DND-41 (cell line): ENCODE measurements around the gene OR1M1.

Source experiments
- ATAC-seq: fragments of 200-7000 bp; cut with Tn5 transposase; 3 replicates; pipeline ENCODE4 v1.9.1; 2021; ENCODE audit warnings: low read depth; ENCODE audit not compliant: insufficient read depth
- DNase-seq: peaks from one replicate; pipeline ENCODE4 v3.0.0-alpha.2; 2020
- H2AFZ ChIP-seq: 2 replicates; pipeline ENCODE4 v1.6.0; 2012; ENCODE audit warnings: low read depth, low read length
- H3K27ac ChIP-seq: 2 replicates; pipeline ENCODE4 v1.5.1; 2012; ENCODE audit warnings: low read length, inconsistent platforms
- H3K27me3 ChIP-seq: fragments of 200-600 bp; sonication (generic); 2 replicates; pipeline ENCODE4 v1.6.0; 2012; ENCODE audit warnings: low read length, mild to moderate bottlenecking, inconsistent platforms; ENCODE audit not compliant: insufficient read depth, poor library complexity
- H3K36me3 ChIP-seq: 2 replicates; pipeline ENCODE4 v1.5.1; 2012; ENCODE audit warnings: low read length, inconsistent platforms; ENCODE audit not compliant: insufficient read depth
- H3K4me1 ChIP-seq: 2 replicates; pipeline ENCODE4 v1.5.1; 2012; ENCODE audit warnings: mild to moderate bottlenecking, low read length; ENCODE audit not compliant: insufficient read depth
- H3K4me2 ChIP-seq: 2 replicates; pipeline ENCODE4 v1.6.0; 2012; ENCODE audit warnings: mild to moderate bottlenecking, moderate library complexity, low read length, inconsistent platforms; ENCODE audit not compliant: insufficient read depth
- H3K4me3 ChIP-seq, 2 experiments: fragments of 200-600 bp in 1 of 2; shearing (Covaris generic) in 1 of 2; 2 replicates each; pipeline ENCODE4 v1.5.1; 2012 to 2016; ENCODE audit warnings: inconsistent platforms in 2 of 2, low read length in 2 of 2, mild to moderate bottlenecking in 2 of 2, low read depth in 1 of 2, moderate library complexity in 1 of 2
- H3K79me2 ChIP-seq: 2 replicates; pipeline ENCODE4 v1.6.0; 2012; ENCODE audit warnings: low read length, inconsistent platforms; ENCODE audit not compliant: insufficient read depth
- H3K9ac ChIP-seq: 2 replicates; pipeline ENCODE4 v1.6.0; 2012; ENCODE audit warnings: low read depth, mild to moderate bottlenecking, inconsistent platforms, low read length, moderate library complexity
- H3K9me3 ChIP-seq: 2 replicates; pipeline ENCODE4 v1.5.1; 2012; ENCODE audit warnings: low read length, moderate library complexity, mild to moderate bottlenecking, inconsistent platforms; ENCODE audit not compliant: insufficient read depth, severe bottlenecking
- H4K20me1 ChIP-seq: 2 replicates; pipeline ENCODE4 v1.6.0; 2012; ENCODE audit warnings: low read length; ENCODE audit not compliant: insufficient read depth
- EZH2 ChIP-seq: IDR thresholded peaks from 3 replicates; pipeline ENCODE4 v1.6.1; 2012; ENCODE audit warnings: borderline replicate concordance, low read depth, mild to moderate bottlenecking, moderate library complexity, low read length, inconsistent platforms; ENCODE audit not compliant: severe bottlenecking
- TF ChIP-seq, protein P1 (sequence below): IDR thresholded peaks from 2 replicates; pipeline ENCODE4 v1.5.1; 2012; ENCODE audit warnings: borderline replicate concordance, low read length, moderate library complexity, mild to moderate bottlenecking; ENCODE audit not compliant: poor library complexity, severe bottlenecking; ENCODE audit errors: extremely low read depth

Gene OR1M1

DNA sequence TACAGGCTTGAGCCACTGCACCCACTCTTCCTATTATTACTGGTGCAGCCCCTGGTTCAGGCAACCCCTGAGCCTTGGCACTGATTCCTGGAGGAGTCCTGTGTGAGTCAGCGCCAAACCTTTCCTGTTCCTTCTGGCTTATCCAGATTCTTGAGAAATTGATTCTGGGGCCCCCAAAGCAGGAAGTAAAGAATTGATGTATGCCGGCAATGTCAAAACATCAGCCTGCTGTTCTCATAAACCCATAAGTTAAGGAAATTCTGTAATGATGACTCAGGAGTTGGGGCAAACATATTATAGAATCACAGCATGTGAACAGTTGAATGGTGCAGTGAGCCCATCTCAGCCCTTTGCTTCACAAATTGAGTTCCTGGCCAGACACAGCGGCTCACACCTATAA lies 41.3 kb downstream of the OR1M1 start:
- H3K4me2 ChIP-seq = no peak overlapping the region
- H2AFZ ChIP-seq = no peak overlapping the region
- no peak overlapping the region for H3K4me3 ChIP-seq
- H3K4me1 ChIP-seq = no peaks in the 10 kb centered on the region
- H3K27me3 ChIP-seq = no peaks in the 10 kb centered on the region
- ATAC-seq (no peak), DNase-seq (no peak)
- TF ChIP-seq, protein P1, sequence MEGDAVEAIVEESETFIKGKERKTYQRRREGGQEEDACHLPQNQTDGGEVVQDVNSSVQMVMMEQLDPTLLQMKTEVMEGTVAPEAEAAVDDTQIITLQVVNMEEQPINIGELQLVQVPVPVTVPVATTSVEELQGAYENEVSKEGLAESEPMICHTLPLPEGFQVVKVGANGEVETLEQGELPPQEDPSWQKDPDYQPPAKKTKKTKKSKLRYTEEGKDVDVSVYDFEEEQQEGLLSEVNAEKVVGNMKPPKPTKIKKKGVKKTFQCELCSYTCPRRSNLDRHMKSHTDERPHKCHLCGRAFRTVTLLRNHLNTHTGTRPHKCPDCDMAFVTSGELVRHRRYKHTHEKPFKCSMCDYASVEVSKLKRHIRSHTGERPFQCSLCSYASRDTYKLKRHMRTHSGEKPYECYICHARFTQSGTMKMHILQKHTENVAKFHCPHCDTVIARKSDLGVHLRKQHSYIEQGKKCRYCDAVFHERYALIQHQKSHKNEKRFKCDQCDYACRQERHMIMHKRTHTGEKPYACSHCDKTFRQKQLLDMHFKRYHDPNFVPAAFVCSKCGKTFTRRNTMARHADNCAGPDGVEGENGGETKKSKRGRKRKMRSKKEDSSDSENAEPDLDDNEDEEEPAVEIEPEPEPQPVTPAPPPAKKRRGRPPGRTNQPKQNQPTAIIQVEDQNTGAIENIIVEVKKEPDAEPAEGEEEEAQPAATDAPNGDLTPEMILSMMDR = no peak
- TF ChIP-seq EZH2 = no peak
- no peaks in the 10 kb centered on the region for H3K9me3 ChIP-seq
- H4K20me1 ChIP-seq = no peaks in the 10 kb centered on the region
- H3K9ac ChIP-seq = no peak overlapping the region
- H3K27ac ChIP-seq = no peak overlapping the region
- H3K79me2 ChIP-seq = no peaks in the 10 kb centered on the region
- H3K36me3 ChIP-seq = no peaks in the 10 kb centered on the region

DNA sequence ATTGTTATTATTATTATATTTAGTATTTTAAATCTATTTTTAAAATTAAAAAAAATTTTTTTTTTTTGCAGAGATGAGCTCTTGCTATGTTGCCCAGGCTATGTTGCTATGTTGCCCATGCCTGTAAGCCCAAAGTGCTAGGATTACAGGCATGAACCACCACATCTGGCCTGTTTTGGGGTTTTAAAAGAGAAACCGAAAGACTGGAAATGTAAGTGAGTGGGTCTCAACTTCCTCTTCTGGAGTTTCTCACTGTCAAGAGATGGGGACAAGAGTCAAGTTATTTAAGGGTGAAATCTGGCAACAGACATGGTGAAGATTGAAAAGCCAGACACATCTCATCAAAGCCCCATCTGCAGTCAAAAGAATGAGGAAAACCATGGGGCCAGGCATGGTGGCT lies 44.1 kb downstream of the OR1M1 start:
- TF ChIP-seq EZH2 = no peak
- TF ChIP-seq, protein P1 = no peak
- Histone ChIP-seq H3K4me2 (no peak overlapping the region), H3K4me3 (no peak overlapping the region), H3K9ac (no peak overlapping the region), H3K79me2 (no peaks in the 10 kb centered on the region), H2AFZ (no peak overlapping the region), H3K36me3 (no peaks in the 10 kb centered on the region), H4K20me1 (no peaks in the 10 kb centered on the region), H3K27ac (no peak overlapping the region), H3K27me3 (no peaks in the 10 kb centered on the region), H3K4me1 (no peaks in the 10 kb centered on the region), H3K9me3 (no peaks in the 10 kb centered on the region)
- ATAC-seq = peak; percentile 71
- DNase-seq = no peak

DNA sequence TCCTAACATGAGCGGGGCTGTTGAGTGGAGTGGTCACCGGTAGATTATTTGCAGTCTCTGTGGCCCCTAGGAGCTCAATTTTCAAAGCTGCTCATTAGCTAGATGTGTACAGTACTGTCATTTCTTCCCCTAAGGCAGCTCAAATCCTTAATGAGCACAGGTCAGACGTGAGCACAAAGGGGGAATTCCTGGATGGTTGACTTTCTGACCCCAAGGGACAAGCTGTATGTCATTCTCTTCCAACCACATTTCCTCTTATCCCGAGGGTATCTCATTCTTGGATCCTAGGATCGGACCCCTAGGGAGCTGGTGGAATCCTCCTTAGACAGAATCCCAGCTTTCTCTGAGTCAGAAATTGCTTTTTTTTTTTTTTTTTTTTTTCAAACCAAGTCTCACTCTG lies 45.6 kb downstream of the OR1M1 start:
- Histone ChIP-seq H3K4me3 (no peak overlapping the region), H3K4me1 (peaks cover 12% of the 10 kb centered on the region), H3K9me3 (no peaks in the 10 kb centered on the region), H3K27me3 (no peaks in the 10 kb centered on the region), H4K20me1 (no peaks in the 10 kb centered on the region), H3K9ac (no peak overlapping the region), H2AFZ (no peak overlapping the region), H3K4me2 (no peak overlapping the region), H3K36me3 (no peaks in the 10 kb centered on the region), H3K27ac (no peak overlapping the region), H3K79me2 (no peaks in the 10 kb centered on the region)
- no peak for DNase-seq
- no peak for TF ChIP-seq EZH2
- TF ChIP-seq, protein P1 = no peak
- no peak for ATAC-seq

DNA sequence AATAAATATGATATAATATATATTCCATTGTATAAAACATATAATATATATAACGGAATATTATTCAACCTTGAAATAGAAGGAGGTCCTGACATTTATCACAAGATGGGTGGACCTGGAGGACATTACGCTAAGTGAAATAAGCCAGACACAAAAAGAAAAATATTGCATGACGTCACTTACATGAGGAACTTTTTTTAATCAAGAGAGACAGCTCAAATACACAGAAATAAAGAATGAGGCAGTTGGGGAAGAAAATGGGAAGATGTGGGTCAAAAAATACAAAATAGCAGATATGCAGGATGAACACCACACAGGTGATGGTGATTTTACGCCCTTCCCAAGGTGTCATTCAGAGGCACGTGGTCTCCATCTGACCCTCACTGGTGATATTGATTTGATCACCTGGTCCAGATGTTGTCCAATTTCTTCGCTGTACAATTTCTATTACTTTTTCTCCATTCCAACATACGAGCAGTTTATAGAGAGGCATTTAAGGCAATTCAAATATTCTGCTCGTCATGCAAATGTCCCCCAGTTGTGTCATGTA lies 52.8 kb downstream of the OR1M1 start:
- H3K79me2 ChIP-seq = peaks cover 46% of the 10 kb centered on the region
- peak overlapping the region; percentile 90 for H2AFZ ChIP-seq
- H3K36me3 ChIP-seq = peaks cover 26% of the 10 kb centered on the region
- H3K27me3 ChIP-seq = no peaks in the 10 kb centered on the region
- TF ChIP-seq, protein P1 = no peak
- no peak for TF ChIP-seq EZH2
- H3K9me3 ChIP-seq = peaks cover 11% of the 10 kb centered on the region
- peak overlapping the region; percentile 94 to 97; a peak in 3 of 4 replicates for H3K4me3 ChIP-seq
- ATAC-seq = 0 out of 3 replicates have a peak, but pooled peaks have one; percentile 3
- no peak for DNase-seq
- peak overlapping the region; percentile 97 for H3K9ac ChIP-seq
- no peaks in the 10 kb centered on the region; the same call in 1 of the 2 replicates for H4K20me1 ChIP-seq
- peak overlapping the region; percentile 76 for H3K4me2 ChIP-seq
- peaks cover 38% of the 10 kb centered on the region for H3K4me1 ChIP-seq
- peak overlapping the region; percentile 96 for H3K27ac ChIP-seq
